DOHH2 (cell line): Measurements from ENCODE around the gene RFX6.

Experiments used
- CTCF ChIP-seq: fragments of 200-600 bp; sonication (generic); IDR thresholded peaks from one replicate; pipeline ENCODE4 v1.5.1; 2014; ENCODE audit warnings: antibody characterized with exemption, mild to moderate bottlenecking, low read depth, low read length; ENCODE audit not compliant: poor library complexity, severe bottlenecking
- EZH2phosphoT487 ChIP-seq: fragments of 200-600 bp; sonication (generic); IDR thresholded peaks from 2 replicates; pipeline ENCODE4 v1.6.1; 2017; ENCODE audit warnings: borderline replicate concordance, mild to moderate bottlenecking, antibody characterized with exemption, low read length, moderate library complexity, mixed read lengths

- TF ChIP-seq CTCF: no peak
- TF ChIP-seq EZH2phosphoT487: no peak
Observed at GRCh38 chr6:116876635-116877611, at the start of gene RFX6.
